NCI-H345 treated with DMSO at 0.1 percent for 48 hours (cell line): ENCODE measurements around the gene COPS3.

Experiments
- DNase-seq: peaks from one replicate; lab custom pipeline; 2025; ENCODE audit not compliant: unreplicated experiment; lab: John Stamatoyannopoulos, UW

The COPS3 gene

GRCh38 chr17:17280613-17281549 is at the start of gene COPS3:
Gene COPS3, minus strand, starts transcription at chr17:17281246. Its CDS starts 60 bp downstream, at chr17:17281186.
- peak; percentile 82 for DNase-seq

- no peak for DNase-seq
Measured at GRCh38 chr17:17328251-17328650, 47.2 kb upstream of the COPS3 start.

GRCh38 chr17:17326275-17326875 is 45.3 kb upstream of the COPS3 start:
- no peak for DNase-seq

- DNase-seq, result no peak
Measured at GRCh38 chr17:17325816-17326215, 44.8 kb upstream of the COPS3 start.

GRCh38 chr17:17325228-17325627 is 44.2 kb upstream of the COPS3 start:
- DNase-seq, result no peak

- no peak for DNase-seq
Measured at GRCh38 chr17:17324616-17325015, 43.6 kb upstream of the COPS3 start.

- no peak for DNase-seq
Measured at GRCh38 chr17:17322516-17323510, 41.8 kb upstream of the COPS3 start.

- no peak for DNase-seq
Measured at GRCh38 chr17:17321356-17322025, 40.4 kb upstream of the COPS3 start.

- DNase-seq, result no peak
Measured at GRCh38 chr17:17320911-17321220, 39.8 kb upstream of the COPS3 start.

- DNase-seq, result no peak
Measured at GRCh38 chr17:17320188-17320910, 39.3 kb upstream of the COPS3 start.

- no peak for DNase-seq
Measured at GRCh38 chr17:17315142-17315821, 34.2 kb upstream of the COPS3 start.

- no peak for DNase-seq
Measured at GRCh38 chr17:17314501-17315071, 33.5 kb upstream of the COPS3 start.

GRCh38 chr17:17313350-17313991 is 32.4 kb upstream of the COPS3 start:
- no peak for DNase-seq

GRCh38 chr17:17309356-17309755 is 28.3 kb upstream of the COPS3 start:
- DNase-seq, result no peak

GRCh38 chr17:17305281-17305801 is 24.3 kb upstream of the COPS3 start:
- DNase-seq, result no peak

- DNase-seq, result no peak
Measured at GRCh38 chr17:17304521-17304985, 23.5 kb upstream of the COPS3 start.

GRCh38 chr17:17303847-17304490 is 22.9 kb upstream of the COPS3 start:
- no peak for DNase-seq
